ENCODE results near the gene FAT4. TPM values are rescaled to one million over a fixed set of nuclear protein-coding genes. Genes with fewer than 3 reads are reported as not detected.

Gene FAT4
- total and polyA plus RNA-seq, 4 donors = 1.1 to 105 (median 10.3) TPM

DNA sequence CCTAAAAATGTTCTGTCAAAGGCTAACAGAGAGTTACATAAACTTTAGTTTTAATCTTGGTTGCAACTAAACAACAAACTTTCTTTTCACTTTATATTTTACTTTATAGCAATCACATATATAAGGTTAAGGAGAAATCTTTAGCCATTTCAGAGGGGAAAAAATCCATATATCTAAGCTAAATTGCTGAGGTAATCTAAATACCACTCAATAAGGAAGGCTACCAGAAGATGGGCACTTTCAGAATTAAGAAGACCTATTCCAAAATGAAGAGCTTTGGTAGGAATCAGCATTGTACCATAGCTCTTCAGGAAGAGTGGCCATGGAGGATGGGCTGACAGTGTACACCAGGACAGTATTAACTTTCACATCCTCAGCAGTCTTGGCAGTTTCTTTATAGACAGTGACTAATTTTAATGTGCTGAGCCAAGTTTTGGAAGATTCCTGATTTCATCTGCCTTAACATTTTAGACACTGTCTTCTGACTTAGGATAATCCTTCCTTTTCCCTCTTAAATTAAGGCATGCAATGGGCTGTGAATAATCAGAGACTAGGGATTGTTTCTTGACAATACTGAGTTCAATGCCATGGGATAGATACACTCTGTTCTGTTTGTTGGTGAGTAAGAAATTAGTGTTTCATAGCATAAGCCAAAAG, 7.1 kb downstream of the FAT4 start:
- no peaks in the 10 kb centered on the region for H3K27me3 ChIP-seq (ENCODE audit: control insufficient read depth in 3 of 3, insufficient read depth in 3 of 3, low read length in 2 of 3)
- H3K4me3 ChIP-seq = no peak overlapping the region
- H3K27ac ChIP-seq (ENCODE audit: low read depth in 1 of 2, low read length in 1 of 2) = peak overlapping the region in 1 of 2 donors; percentile 63
- H3K9me3 ChIP-seq (ENCODE audit: control insufficient read depth in 4 of 4, insufficient read depth in 3 of 4, low read length in 3 of 4) = no peaks in the 10 kb centered on the region
- H3K36me3 ChIP-seq (ENCODE audit: control insufficient read depth in 4 of 4, insufficient read depth in 4 of 4, low read length in 4 of 4) = peaks cover 0 to 52% (median 21%) of the 10 kb centered on the region in 4 donors
- peak overlapping the region in 1 of 2 donors; percentile 36 for H3K9ac ChIP-seq (ENCODE audit: insufficient read depth in 1 of 2, low read length in 2 of 2)
- DNase-seq = peak in 2 of 3 donors; percentile 42 to 53
- no peak for TF ChIP-seq CTCF (IDR thresholded peaks at IDR 0.05; ENCODE audit: control extremely low read depth, extremely low read depth)
- H3K4me1 ChIP-seq (ENCODE audit: control insufficient read depth in 5 of 5, insufficient read depth in 5 of 5, low read length in 5 of 5) = peaks cover 3 to 58% (median 20%) of the 10 kb centered on the region in 5 donors
- no peak for ATAC-seq (ENCODE audit: insufficient read depth, low FRiP score)

DNA sequence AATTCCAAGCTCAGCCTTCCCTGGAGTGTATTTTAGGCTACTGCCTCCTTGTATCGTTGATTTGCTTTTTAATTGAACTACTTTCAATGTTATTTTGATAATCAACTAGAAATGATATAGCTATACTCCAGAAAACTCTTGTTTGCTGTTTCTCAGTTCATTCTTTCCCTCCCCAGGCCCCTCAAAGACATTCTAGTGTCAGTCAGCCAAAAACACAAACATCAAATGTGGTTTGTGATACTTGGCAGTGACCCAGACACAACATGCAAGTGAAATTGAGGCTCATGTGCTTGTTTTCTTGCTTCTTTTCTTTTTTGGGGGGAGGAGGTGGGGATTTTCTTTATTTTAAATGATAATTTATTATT, 7.6 kb downstream of the FAT4 start:
- peak overlapping the region in 1 of 2 donors; percentile 36 for H3K9ac ChIP-seq (ENCODE audit: insufficient read depth in 1 of 2, low read length in 2 of 2)
- DNase-seq (peak; percentile 29 to 90 (median 81)), ATAC-seq (ENCODE audit: insufficient read depth, low FRiP score) (no peak)
- peaks cover 3 to 58% (median 20%) of the 10 kb centered on the region in 5 donors for H3K4me1 ChIP-seq (ENCODE audit: control insufficient read depth in 5 of 5, insufficient read depth in 5 of 5, low read length in 5 of 5)
- no peaks in the 10 kb centered on the region for H3K27me3 ChIP-seq (ENCODE audit: control insufficient read depth in 3 of 3, insufficient read depth in 3 of 3, low read length in 2 of 3)
- H3K27ac ChIP-seq (ENCODE audit: low read depth in 1 of 2, low read length in 1 of 2) = peak overlapping the region in 1 of 2 donors; percentile 63
- TF ChIP-seq CTCF (IDR thresholded peaks at IDR 0.05; ENCODE audit: control extremely low read depth, extremely low read depth) = no peak
- no peaks in the 10 kb centered on the region for H3K9me3 ChIP-seq (ENCODE audit: control insufficient read depth in 4 of 4, insufficient read depth in 3 of 4, low read length in 3 of 4)
- no peak overlapping the region for H3K4me3 ChIP-seq
- 33 to 50% methylated on average over 1 of the region's 1 CpG for WGBS, 2 donors
- peaks cover 0 to 47% (median 19%) of the 10 kb centered on the region in 4 donors for H3K36me3 ChIP-seq (ENCODE audit: control insufficient read depth in 4 of 4, insufficient read depth in 4 of 4, low read length in 4 of 4)

GRCh38 chr4:125323654-125324053, 8.9 kb downstream of the FAT4 start:
- Histone ChIP-seq H3K9me3 (ENCODE audit: control insufficient read depth in 4 of 4, insufficient read depth in 3 of 4, low read length in 3 of 4) (no peaks in the 10 kb centered on the region), H3K4me1 (ENCODE audit: control insufficient read depth in 5 of 5, insufficient read depth in 5 of 5, low read length in 5 of 5) (peaks cover 0 to 47% (median 11%) of the 10 kb centered on the region in 5 donors), H3K27me3 (ENCODE audit: control insufficient read depth in 3 of 3, insufficient read depth in 3 of 3, low read length in 2 of 3) (no peaks in the 10 kb centered on the region), H3K4me3 (no peak overlapping the region), H3K9ac (ENCODE audit: insufficient read depth in 1 of 2, low read length in 2 of 2) (peak overlapping the region in 1 of 2 donors; percentile 64), H3K36me3 (ENCODE audit: control insufficient read depth in 4 of 4, insufficient read depth in 4 of 4, low read length in 4 of 4) (peaks cover 0 to 34% (median 12%) of the 10 kb centered on the region in 4 donors), H3K27ac (ENCODE audit: low read depth in 1 of 2, low read length in 1 of 2) (peak overlapping the region in 1 of 2 donors; percentile 66)
- peak; percentile 45 for ATAC-seq (ENCODE audit: insufficient read depth, low FRiP score)
- 32 to 61% methylated on average over 3 of the region's 3 CpGs for WGBS, 2 donors
- peak in 2 of 3 donors; percentile 62 for DNase-seq
- no peak for TF ChIP-seq CTCF (IDR thresholded peaks at IDR 0.05; ENCODE audit: control extremely low read depth, extremely low read depth)
